Inflammatory macrophage (primary cell): ENCODE results near the gene KRT16.
"Not testable (repeated sequence)": the region's sequence is repeated elsewhere in the genome, so short reads cannot be mapped to it uniquely, and the experiment has no call there.

Experiments
- DNase-seq, 2 donors: peaks; one replicate each; pipeline ENCODE4 v3.0.0-alpha.2; 2020 to 2022

The KRT16 gene

GRCh38 chr17:41614098-41614497 lies 1.5 kb upstream of the KRT16 start:
- no peak for DNase-seq

- DNase-seq, result no peak
These were observed 913 bp upstream of the KRT16 start for GRCh38 chr17:41613277-41614082.

GRCh38 chr17:41610965-41611640 lies 1.5 kb downstream of the KRT16 start:
- DNase-seq, result no peak

- DNase-seq, result peak in 1 of 2 donors; percentile 10
These were observed 2.5 kb downstream of the KRT16 start for GRCh38 chr17:41610061-41610517.

GRCh38 chr17:41606930-41607329 lies 5.6 kb downstream of the KRT16 start:
- DNase-seq, result not testable (repeated sequence)

GRCh38 chr17:41602524-41602923 lies 10.0 kb downstream of the KRT16 start:
- no peak for DNase-seq

GRCh38 chr17:41600318-41600717 lies 12.2 kb downstream of the KRT16 start:
- no peak for DNase-seq

- no peak for DNase-seq
These were observed 12.9 kb downstream of the KRT16 start for GRCh38 chr17:41599680-41600079.

- DNase-seq, result no peak
These were observed 17.0 kb downstream of the KRT16 start for GRCh38 chr17:41595585-41595984.

- no peak for DNase-seq
These were observed 18.1 kb downstream of the KRT16 start for GRCh38 chr17:41594363-41594915.

- no peak for DNase-seq
These were observed 19.1 kb downstream of the KRT16 start for GRCh38 chr17:41593306-41593981.

- DNase-seq, result no peak
These were observed 19.8 kb downstream of the KRT16 start for GRCh38 chr17:41592601-41593305.

GRCh38 chr17:41589301-41589700 lies 23.3 kb downstream of the KRT16 start:
- no peak for DNase-seq

GRCh38 chr17:41588126-41588810 lies 24.3 kb downstream of the KRT16 start:
- no peak for DNase-seq

- no peak for DNase-seq
These were observed 25.6 kb downstream of the KRT16 start, which contains the start of gene KRT14 for GRCh38 chr17:41586863-41587495. Gene KRT14, minus strand, starts transcription at chr17:41586895. Its CDS starts 61 bp downstream, at chr17:41586834.

GRCh38 chr17:41585301-41586056 lies 27.1 kb downstream of the KRT16 start:
- no peak for DNase-seq

- DNase-seq, result not testable (repeated sequence)
These were observed 28.1 kb downstream of the KRT16 start for GRCh38 chr17:41584331-41584927.

GRCh38 chr17:41583137-41584127 lies 29.1 kb downstream of the KRT16 start:
- no peak for DNase-seq
